Uterus (tissue), 4 donors: ENCODE results near the gene PEX3. TPM values are rescaled to one million over a fixed set of nuclear protein-coding genes. Genes with fewer than 3 reads are reported as not detected.
"Not testable (repeated sequence)": the region's sequence is repeated elsewhere in the genome, so short reads cannot be mapped to it uniquely, and the experiment has no call there.

ENCODE experiments used
- DNase-seq, 2 donors: peaks; one replicate each; pipeline ENCODE4 v3.0.0-alpha.2; 2019 to 2020
- H3K27ac ChIP-seq, 2 donors: fragments of 200-600 bp; sonication (generic); 1 replicate in 1 of 2; 2 replicates in 1 of 2; pipeline ENCODE4 v1.5.1; 2016 to 2018
- H3K27me3 ChIP-seq, 2 donors: fragments of 200-600 bp; sonication (generic); one replicate each; pipeline ENCODE4 v1.5.1; 2018 to 2019; ENCODE audit warnings: control low read depth in 1 of 2
- H3K36me3 ChIP-seq, 2 donors: fragments of 200-600 bp; sonication (generic); one replicate each; pipeline ENCODE4 v1.5.1; 2019; ENCODE audit warnings: control low read depth in 1 of 2
- H3K4me1 ChIP-seq, 2 donors: fragments of 200-600 bp; sonication (generic); one replicate each; pipeline ENCODE4 v1.5.1; 2018 to 2019; ENCODE audit warnings: control low read depth in 1 of 2
- H3K4me3 ChIP-seq, 2 donors: fragments of 200-600 bp; sonication (generic); 1 replicate in 1 of 2; 2 replicates in 1 of 2; pipeline ENCODE4 v1.5.1; 2018 to 2019; ENCODE audit warnings: mild to moderate bottlenecking in 1 of 2
- H3K9me3 ChIP-seq, 2 donors: fragments of 200-600 bp; sonication (generic); one replicate each; pipeline ENCODE4 v1.5.1; 2019; ENCODE audit warnings: control low read depth in 1 of 2
- POLR2A ChIP-seq, 2 donors: fragments of 450-650 bp; IDR thresholded peaks; one replicate each; pipeline ENCODE4 v1.6.1; 2016; ENCODE audit warnings: antibody characterized with exemption in 2 of 2, mild to moderate bottlenecking in 1 of 2, moderate library complexity in 1 of 2
- intact Hi-C: fragments of 100-400 bp; cut with DNase I; formaldehyde crosslinking; loops from one replicate; pipeline ENCODE4 v1.15.1; 2023; ENCODE audit warnings: low total_unique reads
- total RNA-seq, 4 donors: library from RNA; depleted of rRNA in 3 of 4; stranded (reverse); fragments of >200 nt in 3 of 4; gene quantifications; one replicate each; pipeline versions ENCODE4 v1.1.0 to v1.2.4, GENCODE V29; 2014 to 2023
- TF ChIP-seq, protein P1 (sequence below), 4 experiments: fragments of 200-600 bp in 2 of 4; fragments of 450-650 bp in 2 of 4; sonication (generic) in 2 of 4; IDR thresholded peaks; one replicate each; pipeline ENCODE4 v1.5.1; 2016 to 2019; ENCODE audit warnings: antibody characterized with exemption in 4 of 4, mild to moderate bottlenecking in 2 of 4, moderate library complexity in 1 of 4
- donor health status: DM: yes; HTN: yes; CAD: no.

Gene PEX3
- total RNA-seq, 4 donors from 2014 or later, result 4.1 to 29.7 (median 19.7) TPM

DNA sequence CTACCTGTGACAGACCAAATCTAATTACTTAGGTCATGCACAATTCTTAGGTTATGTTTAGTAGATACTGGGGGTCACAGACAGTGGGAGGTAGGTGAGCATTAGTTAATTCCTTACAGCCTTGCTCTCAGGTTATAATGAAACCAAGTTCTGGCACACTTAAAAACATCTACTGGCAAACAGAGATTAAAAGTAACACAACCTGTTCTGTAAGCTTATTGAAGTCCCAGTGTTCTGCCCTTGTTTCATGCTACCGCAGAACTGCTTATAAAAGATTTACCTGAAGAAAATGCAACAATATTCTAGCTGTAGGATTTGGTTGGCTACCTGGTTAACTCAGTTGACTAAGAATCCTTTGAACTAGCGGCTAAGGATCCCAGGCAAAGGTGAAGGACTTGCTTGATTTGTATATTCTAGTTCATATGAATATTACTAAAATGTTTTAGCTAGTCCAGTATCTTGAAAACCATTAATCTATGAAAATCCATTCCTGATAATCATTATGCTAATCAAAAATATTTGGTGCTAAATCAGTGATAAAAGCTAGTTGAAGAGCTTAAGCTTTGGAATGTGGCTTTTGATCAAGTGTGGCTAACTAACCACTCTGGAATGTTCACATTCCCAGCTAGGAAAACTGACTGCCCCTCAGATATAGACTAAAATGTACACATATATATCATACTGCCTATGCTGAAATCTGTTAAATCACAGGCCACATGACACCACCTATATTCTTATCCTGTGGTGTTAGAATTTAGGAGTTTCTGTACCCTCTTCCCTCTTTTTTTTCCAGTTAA is 7.2 kb downstream of the PEX3 start:
- intact Hi-C loops, result no loop called here
- Histone ChIP-seq H3K9me3 (no peaks in the 10 kb centered on the region), H3K4me1 (no peaks in the 10 kb centered on the region), H3K36me3 (no peaks in the 10 kb centered on the region), H3K27ac (no peak overlapping the region), H3K27me3 (no peaks in the 10 kb centered on the region), H3K4me3 (no peak overlapping the region)
- DNase-seq, result no peak
- no peak for TF ChIP-seq POLR2A (IDR thresholded peaks at IDR 0.05)
- TF ChIP-seq, protein P1, sequence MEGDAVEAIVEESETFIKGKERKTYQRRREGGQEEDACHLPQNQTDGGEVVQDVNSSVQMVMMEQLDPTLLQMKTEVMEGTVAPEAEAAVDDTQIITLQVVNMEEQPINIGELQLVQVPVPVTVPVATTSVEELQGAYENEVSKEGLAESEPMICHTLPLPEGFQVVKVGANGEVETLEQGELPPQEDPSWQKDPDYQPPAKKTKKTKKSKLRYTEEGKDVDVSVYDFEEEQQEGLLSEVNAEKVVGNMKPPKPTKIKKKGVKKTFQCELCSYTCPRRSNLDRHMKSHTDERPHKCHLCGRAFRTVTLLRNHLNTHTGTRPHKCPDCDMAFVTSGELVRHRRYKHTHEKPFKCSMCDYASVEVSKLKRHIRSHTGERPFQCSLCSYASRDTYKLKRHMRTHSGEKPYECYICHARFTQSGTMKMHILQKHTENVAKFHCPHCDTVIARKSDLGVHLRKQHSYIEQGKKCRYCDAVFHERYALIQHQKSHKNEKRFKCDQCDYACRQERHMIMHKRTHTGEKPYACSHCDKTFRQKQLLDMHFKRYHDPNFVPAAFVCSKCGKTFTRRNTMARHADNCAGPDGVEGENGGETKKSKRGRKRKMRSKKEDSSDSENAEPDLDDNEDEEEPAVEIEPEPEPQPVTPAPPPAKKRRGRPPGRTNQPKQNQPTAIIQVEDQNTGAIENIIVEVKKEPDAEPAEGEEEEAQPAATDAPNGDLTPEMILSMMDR (IDR thresholded peaks at IDR 0.05), result no peak

DNA sequence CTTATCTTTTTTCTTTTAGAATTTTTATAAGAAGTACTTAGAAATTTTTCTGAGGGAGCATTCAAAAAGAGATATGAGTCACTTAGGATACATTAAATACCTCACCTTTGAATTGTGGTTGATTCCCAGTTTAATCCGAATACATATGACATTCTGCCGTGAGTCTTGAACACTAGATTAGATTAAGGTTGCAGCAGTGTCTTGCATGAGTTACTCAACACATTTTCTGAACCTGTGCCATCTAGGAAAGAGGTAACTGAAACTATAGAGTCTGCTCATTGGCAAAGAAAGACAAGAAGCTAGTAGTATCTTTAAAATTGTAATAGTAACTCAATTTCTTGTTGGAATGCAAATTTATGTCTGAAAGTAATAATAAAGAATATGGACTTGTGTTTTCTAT is 14.9 kb downstream of the PEX3 start:
- no peak for DNase-seq
- Histone ChIP-seq H3K27me3 (no peaks in the 10 kb centered on the region), H3K9me3 (no peaks in the 10 kb centered on the region), H3K4me3 (no peak overlapping the region), H3K4me1 (no peaks in the 10 kb centered on the region), H3K27ac (no peak overlapping the region), H3K36me3 (no peaks in the 10 kb centered on the region)
- no peak for TF ChIP-seq POLR2A (IDR thresholded peaks at IDR 0.05)
- TF ChIP-seq, protein P1 (IDR thresholded peaks at IDR 0.05), result no peak
- intact Hi-C loops, result no loop called here

DNA sequence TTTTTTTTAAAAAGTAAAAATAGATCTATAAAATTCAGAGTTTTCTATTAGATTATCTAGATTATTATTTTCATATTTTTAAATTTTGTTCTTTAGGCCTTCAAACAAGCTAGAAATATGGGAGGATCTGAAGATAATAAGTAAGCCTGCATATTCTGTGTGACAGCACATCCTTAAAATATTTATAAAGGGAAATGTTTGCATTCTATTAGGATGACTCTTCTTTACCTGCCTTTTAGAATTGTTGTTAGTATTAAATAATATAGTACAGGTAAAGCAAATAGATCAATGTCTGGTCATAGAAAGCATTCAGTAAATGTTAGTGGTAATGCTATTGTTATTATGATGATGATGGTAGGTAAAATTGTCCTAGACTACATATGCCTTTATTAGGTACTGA is 17.4 kb downstream of the PEX3 start:
- no peaks in the 10 kb centered on the region for H3K9me3 ChIP-seq
- no peaks in the 10 kb centered on the region for H3K4me1 ChIP-seq
- DNase-seq, result no peak
- H3K4me3 ChIP-seq, result no peak overlapping the region
- H3K36me3 ChIP-seq, result no peaks in the 10 kb centered on the region
- no peak overlapping the region for H3K27ac ChIP-seq
- intact Hi-C loops, result no loop called here
- H3K27me3 ChIP-seq, result no peaks in the 10 kb centered on the region
- TF ChIP-seq, protein P1 (IDR thresholded peaks at IDR 0.05), result no peak
- no peak for TF ChIP-seq POLR2A (IDR thresholded peaks at IDR 0.05)

DNA sequence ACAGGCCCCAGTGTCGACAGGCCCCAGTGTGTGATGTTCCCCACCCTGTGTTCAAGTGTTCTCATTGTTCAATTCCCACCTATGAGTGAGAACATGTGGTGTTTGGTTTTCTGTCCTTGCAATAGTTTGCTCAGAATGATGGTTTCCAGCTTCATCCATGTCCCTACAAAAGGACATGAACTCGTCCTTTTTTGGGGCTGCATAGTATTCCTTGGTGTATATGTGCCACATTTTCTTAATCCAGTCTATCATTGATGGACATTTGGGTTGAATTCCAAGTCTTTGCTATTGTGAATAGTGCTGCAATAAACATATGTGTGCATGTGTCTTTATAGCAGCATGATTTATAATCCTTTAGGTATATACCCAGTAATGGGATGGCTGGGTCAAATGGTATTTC is 18.2 kb downstream of the PEX3 start:
- H3K9me3 ChIP-seq, H3K27ac ChIP-seq, DNase-seq, H3K4me1 ChIP-seq, H3K27me3 ChIP-seq, H3K4me3 ChIP-seq, H3K36me3 ChIP-seq, intact Hi-C loops: not testable (repeated sequence)

DNA sequence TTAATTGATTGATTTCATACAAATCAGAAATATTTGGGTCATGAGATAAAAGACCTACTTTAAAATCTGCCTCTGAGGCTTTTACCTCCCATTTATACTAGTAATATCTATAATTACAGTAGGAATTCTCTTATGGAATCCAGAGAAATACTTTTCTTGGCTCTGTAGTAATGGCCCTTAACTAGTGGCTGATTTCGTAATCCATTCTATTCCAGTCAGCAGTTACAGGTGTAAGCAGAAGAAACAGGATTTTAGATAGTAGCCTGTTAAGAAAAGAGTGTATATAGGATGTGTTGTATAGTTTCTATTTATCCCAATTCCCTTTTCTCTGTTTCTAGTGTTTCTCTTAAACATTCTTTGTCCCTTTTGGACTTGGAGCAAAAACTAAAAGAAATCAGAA is 21.2 kb downstream of the PEX3 start:
- H3K27ac ChIP-seq, result no peak overlapping the region
- no peaks in the 10 kb centered on the region for H3K27me3 ChIP-seq
- intact Hi-C loops, result no loop called here
- H3K9me3 ChIP-seq, result no peaks in the 10 kb centered on the region
- no peak overlapping the region for H3K4me3 ChIP-seq
- H3K4me1 ChIP-seq, result no peaks in the 10 kb centered on the region
- no peaks in the 10 kb centered on the region for H3K36me3 ChIP-seq
- TF ChIP-seq POLR2A (IDR thresholded peaks at IDR 0.05), result no peak
- TF ChIP-seq, protein P1 (IDR thresholded peaks at IDR 0.05), result no peak
- DNase-seq, result no peak
